GM04503 (cell line): ENCODE data around the gene C7orf57.
"Not testable (repeated sequence)": the region's sequence is repeated elsewhere in the genome, so short reads cannot be mapped to it uniquely, and the experiment has no call there.

Source experiments
- DNase-seq: peaks from one replicate; pipeline ENCODE4 v3.0.0-alpha.2; 2012; ENCODE audit warnings: low read depth

Gene C7orf57

DNA sequence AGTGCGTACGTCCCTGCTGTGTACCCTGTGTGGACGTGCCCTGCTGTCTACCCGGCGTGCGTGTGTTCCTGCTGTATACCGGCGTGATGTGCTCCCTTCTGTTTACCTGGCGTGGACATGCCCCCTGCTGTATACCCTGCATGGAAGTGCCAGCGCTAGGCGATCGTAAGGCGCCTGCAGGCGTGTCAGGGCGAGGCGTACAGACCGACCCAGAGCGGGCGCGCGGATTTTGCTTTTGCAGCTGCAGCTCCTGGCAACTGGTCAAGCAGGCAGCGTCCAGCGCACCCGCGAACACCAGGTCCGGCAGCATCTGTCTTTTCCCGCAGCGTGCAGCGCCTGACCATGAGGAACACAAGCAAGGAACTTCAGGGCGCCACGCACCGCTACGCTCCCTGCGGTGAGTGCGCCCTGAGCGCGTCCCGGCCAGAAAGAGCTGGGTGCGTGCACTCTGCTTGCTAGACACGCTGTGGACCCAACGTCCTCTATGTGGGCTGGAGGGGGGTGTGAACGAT is 680 bp downstream of the C7orf57 start:
- DNase-seq: no peak

DNA sequence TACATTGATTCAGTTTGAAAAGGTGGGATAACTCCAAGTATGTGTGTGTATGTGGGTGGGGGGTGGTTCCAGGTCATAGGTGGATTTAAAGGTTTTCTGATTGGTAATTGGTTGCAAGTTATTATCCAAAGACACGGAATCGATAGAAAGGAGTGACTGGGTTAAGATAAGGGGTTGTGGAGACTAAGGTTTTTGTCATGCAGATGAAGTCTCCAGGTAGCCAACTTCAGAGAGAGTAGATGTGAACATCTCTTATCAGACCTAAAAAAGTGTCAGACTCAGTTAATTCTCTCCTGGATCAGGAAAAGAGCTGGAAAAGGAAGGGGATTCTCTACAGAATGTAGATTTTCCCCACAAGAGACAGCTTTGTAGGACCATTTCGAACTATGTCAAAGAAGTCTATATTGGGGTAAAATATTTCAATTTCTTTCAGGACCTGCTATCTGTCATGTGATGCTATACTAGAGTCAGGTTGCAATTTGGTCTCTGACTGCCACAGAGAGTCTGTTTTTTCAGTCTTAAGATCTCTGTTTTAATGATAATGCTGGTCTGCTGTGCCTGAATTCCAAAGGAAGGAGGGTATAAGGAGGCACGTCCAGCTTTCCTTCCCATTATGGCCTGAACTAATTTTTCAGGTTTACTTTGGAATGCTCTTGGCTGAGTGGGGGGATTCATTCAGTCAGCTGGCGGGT is 3.6 kb downstream of the C7orf57 start:
- no peak for DNase-seq

DNA sequence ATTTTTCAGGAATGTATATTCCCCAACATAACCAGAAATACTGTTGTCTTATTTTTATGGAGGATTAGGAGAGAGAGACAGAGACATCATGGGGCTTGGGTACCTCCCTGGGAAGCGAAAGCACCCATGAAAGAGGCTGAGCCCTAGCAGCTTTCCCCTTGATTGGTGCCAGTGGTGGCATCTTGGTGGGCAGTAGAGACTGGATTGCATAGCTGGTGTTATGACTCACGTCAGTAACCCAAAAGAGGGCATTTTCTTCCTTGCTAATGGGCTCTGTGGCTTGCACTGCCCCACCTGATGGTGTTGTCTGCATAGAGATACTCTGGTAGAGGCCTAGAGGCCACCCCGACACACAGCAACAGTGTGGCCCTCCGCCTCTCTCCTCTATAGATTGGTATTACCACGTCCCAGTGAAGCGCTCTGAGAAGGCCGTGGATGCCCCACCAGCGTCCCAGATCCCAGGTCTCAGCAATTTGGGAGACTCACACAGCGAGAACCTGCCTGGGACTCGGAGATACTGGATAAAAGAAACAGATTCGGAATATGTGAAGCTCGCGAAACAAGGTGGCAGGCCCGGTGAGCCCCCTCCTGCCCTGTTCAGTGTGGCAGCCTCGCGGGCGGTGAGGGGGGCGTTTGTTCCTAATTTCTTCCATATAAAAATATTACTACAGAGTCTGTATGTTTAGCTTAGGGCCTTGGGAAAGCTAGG is 5.8 kb downstream of the C7orf57 start:
- no peak for DNase-seq

DNA sequence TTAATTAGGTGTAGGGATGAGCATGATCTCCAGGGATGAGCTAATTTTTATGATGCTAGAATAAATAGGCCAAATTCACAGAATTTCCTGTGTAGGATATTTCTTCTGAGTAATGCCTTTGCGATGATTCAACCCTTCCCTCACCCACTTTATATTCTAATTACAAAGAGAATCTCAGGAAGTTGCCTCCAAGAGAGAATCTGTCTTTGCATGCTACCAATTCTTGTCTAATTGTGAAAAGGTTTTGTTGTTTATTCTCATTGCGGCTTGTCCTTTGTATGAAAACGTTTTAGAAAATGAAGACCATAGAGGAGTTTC is 6.3 kb downstream of the C7orf57 start:
- DNase-seq: peak; percentile 30

DNA sequence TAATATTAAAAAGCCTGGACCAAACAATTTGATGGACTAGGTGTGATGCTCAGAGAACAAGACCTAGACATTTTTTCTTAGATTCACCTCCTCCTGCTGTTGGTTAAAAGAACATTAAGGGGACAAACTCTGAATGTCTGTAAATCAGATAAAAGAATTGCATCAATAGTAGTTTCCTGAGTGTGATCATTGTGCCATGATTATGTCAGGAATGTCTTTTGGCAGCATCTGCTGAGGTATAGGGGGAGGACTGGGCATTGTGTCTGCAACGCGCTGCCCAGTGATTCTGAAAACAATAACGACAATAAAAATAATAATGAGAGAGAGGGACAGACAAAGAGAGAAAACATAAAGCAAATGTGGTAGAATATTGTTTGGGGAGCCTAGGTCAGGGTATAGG is 6.9 kb downstream of the C7orf57 start:
- DNase-seq: no peak

DNA sequence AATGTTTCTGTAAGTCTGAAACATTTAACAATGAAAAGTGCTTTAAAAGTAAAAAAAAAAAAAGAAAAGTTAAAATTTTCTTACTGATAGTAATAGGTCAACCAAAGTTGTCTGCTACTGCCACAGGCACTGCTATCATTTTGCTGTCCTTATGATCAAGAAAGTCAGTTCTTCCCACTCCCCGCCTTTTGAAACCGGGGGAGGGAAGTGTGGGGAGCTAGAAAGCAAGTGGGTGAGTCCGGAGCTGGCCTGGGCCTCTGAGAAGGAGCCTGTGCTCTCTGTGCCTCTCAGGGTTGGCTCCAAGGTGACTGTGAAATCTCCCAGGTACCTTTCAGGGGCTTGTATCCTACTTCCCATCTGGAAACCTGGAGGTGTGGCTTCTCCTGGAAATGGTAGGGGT is 7.3 kb downstream of the C7orf57 start:
- no peak for DNase-seq

DNA sequence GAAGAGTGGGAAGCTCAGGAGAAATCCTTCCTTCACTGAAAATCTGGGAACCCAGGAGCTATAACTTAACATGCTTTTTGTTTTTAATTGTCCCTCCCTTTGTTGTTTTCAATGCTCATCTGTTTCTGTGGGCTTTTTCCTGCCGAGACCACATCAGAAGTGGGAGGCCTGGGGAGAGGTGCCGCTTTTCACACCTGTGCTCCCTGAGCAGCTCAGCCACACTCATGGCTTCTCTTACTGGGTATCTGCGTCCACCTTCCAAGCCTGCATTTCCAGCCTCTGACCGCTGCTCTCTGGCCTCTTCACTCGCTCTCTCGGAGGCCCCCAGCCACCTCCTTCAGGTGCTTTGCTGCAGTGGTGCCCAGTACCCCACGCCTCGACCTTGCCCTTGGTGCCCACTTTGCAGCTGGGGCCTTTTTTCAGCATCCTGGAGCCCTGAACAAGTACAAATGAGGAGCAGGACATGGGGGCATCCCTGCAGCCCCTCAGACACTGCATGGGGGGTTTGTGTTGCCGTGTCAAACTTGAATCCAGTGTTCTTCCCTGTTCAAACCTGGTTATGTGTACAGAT is 9.9 kb downstream of the C7orf57 start:
- DNase-seq: no peak

DNA sequence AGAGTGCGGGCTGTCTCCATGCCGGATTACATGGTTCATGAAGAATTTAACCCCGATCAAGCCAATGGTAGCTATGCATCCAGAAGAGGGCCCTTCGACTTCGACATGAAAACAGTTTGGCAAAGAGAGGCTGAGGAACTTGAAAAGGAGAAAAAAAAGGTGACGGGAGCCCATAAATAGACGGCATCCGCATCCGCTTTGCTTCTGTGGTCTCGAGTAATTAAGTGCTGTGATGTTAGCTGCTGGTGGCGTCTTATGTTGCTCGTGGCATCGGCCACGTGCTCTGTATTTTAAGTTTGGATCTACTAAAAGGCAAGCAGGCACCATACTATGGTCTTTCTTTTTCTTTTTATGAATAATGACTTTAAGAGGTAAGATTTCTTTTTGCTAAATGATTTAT is 11.1 kb downstream of the C7orf57 start:
- no peak for DNase-seq

DNA sequence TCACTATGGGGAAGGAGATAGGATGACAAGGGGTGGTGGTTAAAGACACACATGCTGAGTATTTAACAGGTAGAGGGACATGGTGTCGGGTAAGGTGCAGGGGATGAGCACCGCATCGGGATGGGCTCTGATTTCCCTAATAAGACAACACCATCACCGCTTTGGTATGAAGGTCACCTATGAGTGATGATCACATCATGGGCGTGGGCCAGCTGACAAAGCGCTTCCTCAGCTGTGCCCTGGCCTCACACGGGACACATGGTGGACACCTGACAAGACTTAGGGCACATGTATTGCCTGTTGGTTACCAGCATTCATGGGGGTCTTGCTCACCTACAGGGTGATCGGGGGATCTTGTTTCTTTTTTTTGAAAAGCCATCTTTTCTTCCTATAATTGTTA is 12.8 kb downstream of the C7orf57 start:
- no peak for DNase-seq

DNA sequence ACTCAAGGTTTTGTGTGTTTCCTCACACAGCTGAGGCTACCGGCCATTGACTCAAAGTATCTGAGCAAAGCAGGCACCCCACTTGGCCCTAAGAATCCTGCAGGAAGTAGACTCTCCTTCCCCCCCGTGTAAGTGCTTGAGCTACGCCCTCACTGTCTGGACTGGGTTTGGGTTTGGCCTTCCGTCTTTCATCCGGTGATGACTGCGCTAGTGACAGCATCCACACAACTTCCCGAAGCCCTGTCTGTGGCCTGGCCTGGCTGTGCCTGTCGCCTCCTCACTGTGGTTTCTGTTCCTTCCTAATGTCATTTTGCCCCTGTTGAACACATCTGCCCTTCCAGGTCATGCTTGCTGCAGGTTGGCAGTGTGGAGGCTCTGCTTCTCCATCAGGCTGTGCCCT is 14.5 kb downstream of the C7orf57 start:
- no peak for DNase-seq

DNA sequence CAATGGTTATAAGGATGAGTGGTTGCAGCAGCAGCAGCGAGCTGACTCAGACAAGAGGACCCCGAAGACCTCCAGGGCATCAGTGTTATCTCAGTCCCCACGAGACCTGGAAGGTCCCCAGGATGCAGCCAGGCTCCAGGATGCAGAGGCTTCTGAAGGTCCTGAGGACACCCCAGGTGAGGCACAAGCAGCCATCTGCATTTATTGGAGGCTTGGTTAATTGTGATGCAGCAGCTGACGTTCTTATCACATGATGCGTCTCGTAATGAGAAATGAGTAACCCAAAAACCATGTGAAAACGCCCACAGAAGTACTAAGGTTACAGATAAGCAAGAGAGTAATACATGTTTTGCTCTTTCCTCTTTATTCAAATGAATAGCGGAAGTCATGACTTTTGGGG is 17.4 kb downstream of the C7orf57 start:
- DNase-seq: no peak

DNA sequence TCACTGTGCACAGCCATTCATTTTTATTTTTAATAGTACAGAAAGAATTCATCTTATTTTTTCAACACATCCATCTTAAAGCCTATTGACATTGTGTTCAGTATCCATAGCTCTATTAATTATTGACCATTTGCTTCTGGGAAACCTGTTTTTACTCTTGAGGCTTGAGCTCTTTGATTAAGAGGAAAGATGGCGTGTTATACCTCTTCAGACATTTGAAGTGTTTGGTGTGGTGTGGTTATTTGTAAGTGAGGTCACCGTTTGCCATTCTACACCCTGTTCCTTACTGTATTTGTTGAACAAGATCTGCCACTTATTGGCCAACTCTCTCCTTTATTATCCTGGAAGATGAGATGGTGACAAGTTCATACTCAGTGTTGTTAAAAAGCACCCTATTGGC is 18.4 kb downstream of the C7orf57 start:
- DNase-seq: no peak

DNA sequence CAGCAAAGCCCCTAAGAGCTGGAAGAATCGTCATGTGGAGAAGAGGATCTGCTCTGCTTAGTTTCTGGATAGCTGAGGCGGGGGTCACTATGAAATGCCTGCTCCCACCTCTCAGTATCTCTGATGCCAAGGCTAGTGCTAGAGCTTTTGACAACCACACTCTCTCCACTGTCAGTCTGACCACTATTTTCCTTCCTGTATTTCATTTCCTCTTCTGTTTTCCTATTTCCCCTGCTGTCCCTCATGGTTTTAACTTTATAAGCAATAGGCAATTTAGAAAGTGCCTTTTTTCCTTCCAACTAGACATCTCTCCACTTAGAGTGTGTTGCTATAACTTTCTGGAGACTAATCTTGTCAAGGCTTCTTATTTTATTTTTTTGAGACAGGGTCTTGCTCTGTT is 23.6 kb downstream of the C7orf57 start:
- no peak for DNase-seq

DNA sequence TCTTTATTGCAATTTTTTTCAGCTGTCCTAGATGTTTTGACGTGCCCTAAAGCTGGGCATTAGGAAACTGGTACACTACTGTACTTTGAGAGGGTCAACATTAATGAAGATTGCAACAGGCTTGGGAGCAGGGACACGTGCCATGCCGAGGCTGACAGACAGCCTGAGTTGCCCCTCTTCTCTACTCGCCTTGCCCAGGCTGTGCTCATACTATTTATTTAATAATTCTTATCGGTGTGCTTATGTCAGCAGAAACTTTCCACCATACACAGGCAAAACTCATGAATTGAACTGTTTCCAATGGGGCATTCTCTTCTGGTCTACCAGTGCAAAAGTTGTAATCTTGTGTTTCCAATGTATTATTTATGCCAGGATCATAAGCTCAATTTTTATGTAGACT is 24.4 kb downstream of the C7orf57 start:
- DNase-seq: no peak

DNA sequence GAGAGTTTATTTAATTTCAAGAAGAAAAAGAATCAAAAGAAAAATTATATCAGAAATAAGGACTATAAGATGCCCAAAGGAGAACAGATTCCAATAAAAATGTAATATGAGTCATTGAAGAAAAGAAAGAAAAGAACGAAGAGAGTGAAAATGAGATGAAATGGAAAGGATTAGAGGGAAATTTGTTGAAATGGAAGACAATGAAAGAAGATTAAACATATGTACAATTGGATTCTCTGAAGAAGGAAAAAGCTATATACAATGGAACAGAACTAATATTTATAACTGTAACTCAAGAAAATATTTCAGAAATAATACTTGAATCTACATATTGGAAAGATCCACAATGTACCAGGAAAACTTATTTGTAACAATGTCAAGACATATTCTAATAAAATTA is 28.6 kb downstream of the C7orf57 start:
- DNase-seq: no peak

DNA sequence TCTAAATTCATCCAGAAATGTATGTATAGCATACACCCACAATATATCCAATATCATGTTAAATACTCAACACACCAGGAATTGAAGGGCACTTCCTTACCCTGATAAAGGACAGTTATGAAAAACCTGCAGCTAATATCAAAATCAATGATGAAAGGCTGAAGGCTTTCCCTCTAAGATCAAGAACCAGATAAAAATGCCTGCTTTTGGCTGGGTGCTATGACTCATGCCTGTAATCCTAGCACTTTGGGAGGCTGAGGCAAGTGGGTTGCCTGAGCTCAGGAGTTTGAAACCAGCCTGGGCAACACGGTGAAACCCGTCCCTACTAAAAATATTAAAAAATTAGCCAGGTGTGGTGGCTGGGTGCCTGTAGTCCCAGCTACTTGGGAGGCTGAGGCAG is 32.1 kb downstream of the C7orf57 start:
- no peak for DNase-seq

DNA sequence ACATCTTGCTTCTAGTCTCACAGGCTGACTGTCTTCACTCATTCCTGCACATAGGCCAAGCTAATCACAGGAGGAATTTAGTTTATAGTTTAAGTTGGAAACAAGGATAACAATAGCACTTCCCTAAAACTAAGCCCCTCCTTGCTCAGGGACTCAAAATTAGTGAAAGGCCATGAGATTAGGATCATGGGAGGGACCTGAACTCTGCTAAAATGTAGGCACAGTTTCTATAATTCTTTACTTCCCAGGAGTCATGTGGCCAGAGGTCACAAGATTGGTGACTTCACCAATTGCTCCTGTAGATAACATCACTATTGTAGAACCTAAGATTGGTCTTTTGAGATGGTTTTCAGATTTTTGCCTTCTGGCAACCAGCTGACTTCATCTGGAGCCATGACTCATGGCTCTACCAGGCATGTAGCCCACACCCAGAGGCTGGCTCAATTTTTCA is 38.9 kb downstream of the C7orf57 start:
- no peak for DNase-seq

DNA sequence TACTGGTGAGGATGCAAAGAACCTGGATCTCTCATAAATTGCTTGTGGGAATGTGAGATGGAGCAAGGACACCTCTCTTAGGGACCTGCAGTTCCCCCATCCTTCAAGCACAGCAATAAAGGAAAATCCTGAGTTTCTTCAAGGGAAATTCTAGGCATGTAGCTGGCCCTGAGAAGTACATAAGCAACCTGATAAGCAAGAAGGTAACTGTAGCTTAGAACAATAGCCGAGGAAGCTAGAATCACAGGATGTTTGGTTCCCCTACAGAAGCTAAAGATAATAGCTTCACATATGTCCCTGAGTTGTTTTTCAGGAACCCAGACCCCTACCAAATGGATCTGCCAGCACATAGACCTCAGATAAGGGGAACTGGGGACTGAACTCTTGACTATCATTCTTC is 42.1 kb downstream of the C7orf57 start:
- no peak for DNase-seq

DNA sequence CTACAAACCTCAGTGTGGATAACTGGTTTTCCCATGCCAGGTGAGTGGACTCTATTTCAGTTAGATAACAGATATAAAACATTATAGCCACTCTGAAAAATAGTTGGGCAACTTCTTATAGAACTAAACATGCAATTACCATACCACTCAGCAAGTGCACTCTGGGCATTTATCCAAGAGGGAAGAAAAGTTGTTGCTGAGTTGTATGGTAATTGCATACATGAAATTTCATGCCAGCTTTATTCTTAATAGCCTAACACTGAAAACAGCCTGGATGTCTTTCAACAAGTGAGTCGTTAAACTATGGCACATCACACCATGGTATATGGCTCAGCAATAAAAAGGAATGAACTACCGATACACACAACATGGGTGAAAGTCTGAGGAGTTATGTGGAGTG is 43.1 kb downstream of the C7orf57 start:
- no peak for DNase-seq

DNA sequence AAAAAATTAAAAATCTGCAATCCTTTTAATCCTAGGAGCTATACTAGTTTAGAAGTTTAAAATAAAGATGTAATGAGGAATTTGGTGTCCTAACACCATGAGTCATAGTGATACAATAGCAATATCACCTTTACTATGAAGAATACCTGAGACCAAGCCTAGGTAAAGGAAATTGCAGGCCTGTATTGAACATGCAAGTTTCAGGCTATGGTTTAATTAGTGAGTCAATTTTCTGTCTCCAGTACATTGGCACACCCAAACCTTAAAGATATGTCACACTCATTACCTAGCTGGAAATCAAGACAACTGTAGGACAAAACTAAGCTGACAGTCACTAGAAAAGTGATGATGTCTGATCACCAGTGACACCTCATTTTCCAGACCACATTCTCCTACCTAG is 47.0 kb downstream of the C7orf57 start:
- not testable (repeated sequence) for DNase-seq

DNA sequence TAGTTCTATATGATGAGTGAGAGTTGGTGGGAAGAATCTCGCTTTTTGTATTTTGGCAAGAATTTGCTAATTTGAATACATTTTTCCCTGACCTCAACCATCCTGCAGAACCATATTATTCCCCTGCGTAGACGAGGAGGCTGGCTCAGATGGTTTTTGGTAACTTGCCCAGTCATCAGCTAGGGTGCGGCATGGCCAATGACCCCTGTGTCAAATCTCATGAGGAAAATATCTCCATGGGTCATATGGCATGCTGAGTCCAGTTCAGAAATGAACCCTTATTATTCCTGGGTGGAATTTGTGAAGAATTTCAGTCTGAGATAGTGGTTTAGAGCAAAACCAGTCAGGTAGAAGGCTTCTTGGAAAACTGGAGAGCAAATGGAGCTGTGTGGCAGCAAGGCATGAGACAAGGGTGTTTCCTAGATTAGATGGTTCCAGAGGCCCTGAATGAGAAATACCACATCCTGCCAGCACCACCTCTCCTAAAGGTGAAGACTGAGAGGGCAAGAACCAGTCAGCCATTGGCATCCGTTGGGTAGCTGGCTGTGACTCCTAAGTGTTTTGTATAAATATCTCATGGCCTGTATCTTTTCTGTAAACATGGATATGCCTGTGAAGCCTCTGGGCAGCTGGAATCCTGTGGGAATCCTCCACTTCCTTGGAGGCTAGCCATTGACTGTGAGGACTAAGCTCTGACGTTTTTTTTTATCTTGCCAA is 47.9 kb downstream of the C7orf57 start:
- no peak for DNase-seq

DNA sequence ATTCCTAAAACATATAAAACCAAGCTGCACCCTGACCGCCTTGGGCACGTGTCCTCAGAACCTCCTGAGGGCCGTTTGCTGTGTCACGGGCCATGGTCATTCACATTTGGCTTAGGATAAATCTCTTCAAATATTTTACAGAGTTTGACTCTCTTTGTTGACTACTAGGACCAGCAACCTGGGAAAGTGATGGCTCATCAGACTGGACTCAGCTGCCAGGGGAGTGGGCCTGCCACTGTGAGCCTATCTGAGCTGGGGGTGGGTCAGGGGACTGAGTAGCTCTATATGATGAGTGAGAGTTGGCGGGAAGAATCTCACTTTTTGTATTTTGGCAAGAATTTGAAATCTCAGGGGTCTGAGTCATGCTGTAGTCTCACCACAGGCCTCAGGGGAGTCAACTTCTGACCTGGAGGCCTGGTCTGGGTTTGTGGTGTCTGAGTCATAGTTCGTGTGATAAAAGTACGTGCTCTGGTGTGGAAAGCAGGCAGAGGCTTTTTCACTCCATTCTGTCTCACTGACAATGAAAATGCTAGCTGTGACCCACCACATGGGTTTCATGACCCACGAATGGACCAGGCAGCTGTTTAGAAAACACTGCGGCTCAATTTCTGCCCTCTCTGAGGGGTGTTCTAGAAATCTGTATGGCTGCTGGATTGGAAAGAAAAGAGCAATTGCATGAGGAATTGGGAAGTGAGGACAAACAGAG is 49.5 kb downstream of the C7orf57 start:
- DNase-seq: peak; percentile 95
